ENCODE measurements around the gene INO80.
"Not testable (repeated sequence)": the region's sequence is repeated elsewhere in the genome, so short reads cannot be mapped to it uniquely, and the experiment has no call there.

INO80 gene, protein sequence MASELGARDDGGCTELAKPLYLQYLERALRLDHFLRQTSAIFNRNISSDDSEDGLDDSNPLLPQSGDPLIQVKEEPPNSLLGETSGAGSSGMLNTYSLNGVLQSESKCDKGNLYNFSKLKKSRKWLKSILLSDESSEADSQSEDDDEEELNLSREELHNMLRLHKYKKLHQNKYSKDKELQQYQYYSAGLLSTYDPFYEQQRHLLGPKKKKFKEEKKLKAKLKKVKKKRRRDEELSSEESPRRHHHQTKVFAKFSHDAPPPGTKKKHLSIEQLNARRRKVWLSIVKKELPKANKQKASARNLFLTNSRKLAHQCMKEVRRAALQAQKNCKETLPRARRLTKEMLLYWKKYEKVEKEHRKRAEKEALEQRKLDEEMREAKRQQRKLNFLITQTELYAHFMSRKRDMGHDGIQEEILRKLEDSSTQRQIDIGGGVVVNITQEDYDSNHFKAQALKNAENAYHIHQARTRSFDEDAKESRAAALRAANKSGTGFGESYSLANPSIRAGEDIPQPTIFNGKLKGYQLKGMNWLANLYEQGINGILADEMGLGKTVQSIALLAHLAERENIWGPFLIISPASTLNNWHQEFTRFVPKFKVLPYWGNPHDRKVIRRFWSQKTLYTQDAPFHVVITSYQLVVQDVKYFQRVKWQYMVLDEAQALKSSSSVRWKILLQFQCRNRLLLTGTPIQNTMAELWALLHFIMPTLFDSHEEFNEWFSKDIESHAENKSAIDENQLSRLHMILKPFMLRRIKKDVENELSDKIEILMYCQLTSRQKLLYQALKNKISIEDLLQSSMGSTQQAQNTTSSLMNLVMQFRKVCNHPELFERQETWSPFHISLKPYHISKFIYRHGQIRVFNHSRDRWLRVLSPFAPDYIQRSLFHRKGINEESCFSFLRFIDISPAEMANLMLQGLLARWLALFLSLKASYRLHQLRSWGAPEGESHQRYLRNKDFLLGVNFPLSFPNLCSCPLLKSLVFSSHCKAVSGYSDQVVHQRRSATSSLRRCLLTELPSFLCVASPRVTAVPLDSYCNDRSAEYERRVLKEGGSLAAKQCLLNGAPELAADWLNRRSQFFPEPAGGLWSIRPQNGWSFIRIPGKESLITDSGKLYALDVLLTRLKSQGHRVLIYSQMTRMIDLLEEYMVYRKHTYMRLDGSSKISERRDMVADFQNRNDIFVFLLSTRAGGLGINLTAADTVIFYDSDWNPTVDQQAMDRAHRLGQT (N-terminal part only)

DNA sequence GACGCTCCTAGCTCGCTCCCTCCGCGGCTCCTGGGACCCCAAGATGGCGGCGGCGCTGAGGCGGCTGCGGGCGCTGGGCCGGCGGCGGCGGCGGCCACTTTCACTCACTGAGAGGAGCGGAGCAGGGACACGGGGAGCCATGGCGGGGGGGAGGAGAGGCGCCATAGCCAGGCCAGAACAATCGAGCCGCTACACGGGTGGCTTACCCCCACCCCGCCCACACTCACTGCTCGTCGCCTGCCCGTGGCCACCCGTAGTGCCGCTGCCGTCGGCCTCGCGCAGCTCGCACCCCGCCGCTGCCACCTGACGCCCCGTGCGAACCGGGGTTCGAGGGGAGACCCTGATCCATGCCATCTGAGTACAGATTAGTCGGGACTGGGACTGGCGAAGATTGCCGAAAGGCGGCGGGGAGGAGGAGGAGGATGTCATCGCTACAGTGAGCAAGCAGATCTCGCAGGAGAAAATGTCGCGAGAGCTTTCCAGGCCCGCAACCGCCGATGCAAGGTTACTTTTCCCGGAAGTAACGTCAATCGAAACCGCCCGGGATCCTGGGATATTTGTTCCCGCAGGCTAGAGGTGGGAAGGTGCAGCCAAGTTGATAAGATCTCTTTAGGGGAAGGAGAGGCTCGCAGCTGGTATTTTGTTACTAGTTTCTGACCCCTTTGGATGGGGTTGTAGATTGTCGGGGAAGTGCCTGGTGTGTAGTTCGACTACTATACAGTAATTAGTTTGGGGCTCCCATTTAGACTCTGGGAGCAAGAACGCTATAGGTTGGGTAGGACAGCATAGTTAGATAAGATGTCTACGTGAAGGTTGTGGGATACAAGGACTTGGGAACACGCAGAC is at the start of gene INO80:
Gene INO80 (minus strand): TSS at position 165 of the 846 bp plus-strand sequence. CDS start 19,970 bp downstream, outside the sequence.
- peak; percentile 97 for DNase-seq

DNA sequence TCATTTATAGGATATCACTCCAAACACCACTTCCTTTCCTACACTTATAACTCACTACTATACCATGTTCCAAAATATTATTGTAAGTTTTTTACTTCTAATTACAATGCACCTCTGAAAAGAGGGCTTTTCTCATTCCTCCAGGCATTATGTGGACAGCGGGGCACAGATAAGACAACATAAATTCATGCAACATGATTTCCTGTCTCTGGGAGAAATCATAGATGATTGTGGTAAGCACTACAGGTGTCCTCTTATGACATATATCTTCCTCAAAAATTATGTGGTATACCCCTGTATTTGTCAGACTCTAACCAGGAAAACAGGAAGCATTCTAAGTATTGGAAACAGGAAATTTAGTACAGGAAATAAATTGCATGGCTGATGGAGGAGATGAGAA is 45.7 kb upstream of the INO80 start:
- no peak for DNase-seq

DNA sequence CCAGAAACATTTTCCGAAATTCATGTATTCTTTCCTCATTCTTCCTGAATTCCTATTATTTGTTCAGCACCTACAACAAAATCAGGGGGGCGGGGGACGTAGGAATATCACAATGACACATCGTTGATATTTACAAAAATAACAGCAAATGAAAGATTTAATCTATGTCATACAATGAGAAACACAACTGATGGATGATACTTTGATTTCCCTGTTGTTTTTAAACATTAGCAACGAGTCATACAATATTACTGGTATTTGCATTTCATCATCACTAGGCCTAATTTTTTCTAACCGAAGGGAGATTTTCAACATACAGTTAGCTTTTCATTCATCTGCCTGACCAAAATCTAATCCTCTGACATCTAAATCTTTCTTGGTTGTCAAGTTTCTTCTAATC is 45.3 kb upstream of the INO80 start:
- DNase-seq: no peak

DNA sequence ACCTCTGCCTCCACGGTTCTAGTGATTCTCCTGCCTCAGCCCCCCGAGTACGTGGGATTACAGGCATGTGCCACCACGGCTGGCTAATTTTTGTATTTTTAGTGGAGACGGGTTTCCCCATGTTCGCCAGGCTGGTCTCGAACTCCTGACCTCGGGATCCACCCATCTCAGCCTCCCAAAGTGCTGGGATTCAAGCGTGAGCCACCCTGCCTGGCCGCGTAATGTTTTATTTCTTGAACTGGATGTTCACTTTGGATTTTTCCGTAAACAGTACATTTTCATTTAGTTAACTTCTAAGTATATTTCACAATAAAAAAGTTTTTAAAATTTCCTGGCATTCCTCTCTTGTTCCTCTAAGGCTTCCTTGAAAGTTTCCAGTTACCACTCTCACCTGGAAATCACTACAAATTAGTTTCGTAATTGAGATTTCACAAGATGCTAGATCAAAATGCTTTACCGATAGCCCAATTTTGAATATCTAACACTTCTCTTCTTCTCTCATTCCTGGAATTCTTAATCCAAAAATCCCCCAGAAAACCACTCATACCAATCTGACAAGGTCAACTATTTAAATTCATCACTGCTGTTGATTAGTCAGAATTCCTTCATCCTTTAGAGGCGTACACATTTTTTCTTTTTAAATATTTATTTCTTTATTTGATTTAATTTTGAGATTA is 44.7 kb upstream of the INO80 start:
- DNase-seq: no peak

DNA sequence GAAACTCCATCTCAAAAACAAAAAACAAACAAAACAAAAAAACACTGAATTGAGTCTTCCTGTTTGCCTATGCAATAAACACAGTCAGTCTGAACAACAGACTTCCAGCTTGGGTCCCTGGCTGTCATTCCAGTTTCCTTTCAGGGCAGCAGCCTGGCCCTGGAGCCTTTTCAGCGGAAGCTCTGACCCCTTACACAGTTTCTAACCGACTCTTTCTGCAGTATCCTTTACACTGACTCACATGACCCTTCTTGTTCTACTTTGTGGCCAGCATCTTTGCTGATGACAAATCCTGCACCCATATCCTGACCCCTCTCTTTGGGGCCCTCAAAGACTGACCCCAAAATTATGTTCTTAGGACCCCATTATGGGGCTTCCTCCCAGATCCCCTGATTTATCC is 38.3 kb upstream of the INO80 start:
- no peak for DNase-seq

DNA sequence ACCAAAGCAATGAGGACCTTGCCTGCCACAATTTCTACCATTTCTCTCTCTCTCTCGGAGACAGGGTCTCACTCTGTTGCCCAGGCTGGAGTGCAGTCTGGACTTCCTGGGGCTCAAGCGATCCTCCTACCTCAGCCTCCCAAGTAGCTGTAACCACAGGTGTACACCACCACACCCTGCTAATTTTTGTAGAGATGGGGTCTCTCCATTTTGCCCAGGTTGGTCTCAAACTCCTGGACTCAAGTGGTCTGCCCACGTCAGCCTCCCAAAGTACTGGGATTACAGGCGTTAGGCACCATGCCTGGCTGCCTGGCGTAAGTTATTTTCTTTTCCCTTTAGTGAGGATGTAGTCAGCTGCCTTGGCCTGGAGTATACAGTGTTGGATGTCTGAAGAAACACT is 37.7 kb upstream of the INO80 start:
- no peak for DNase-seq

DNA sequence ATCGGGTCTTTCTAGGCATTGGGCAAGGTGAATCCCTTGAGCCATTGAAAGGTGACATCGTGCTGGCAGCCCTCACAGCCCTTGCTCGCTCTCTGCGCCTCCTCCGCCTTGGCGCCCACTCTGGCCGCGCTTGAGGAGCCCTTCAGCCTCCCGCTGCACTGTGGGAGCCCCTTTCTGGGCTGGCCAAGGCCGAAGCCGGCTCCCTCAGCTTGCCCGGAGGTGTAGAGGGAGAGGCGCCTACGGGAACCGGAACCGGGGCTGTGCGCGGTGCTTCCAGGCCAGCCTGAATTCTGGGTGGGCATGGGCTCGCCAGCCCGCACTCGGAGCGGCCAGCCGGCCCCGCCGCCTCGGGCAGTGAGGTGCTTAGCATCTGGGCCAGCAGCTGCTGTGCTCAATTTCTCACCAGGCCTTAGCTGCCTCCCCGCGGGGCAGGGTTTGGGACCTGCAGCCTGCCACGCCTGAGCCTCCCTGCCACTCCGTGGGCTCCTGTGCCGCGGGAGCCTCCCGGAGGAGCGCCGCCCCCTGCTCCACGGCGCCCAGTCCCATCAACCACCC is 35.4 kb upstream of the INO80 start:
- no peak for DNase-seq

DNA sequence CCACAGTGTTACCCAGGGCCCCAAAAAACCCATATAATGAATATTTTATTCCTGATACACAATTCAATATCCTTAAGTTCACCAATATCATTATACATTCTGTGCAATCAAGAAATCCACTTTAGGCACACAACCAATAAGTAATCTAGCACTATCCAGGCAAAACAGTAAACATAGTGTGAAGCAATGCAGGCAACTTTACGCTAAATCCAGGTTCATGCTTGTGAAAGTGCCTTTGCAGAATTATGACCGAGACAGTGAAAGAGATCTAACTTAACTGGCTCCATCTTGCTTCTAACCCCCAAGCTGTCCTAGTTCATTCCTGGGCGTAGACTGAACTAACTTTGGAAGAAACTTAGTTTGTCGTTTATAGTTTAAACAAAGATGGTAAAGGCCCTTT is 34.2 kb upstream of the INO80 start:
- DNase-seq: no peak

DNA sequence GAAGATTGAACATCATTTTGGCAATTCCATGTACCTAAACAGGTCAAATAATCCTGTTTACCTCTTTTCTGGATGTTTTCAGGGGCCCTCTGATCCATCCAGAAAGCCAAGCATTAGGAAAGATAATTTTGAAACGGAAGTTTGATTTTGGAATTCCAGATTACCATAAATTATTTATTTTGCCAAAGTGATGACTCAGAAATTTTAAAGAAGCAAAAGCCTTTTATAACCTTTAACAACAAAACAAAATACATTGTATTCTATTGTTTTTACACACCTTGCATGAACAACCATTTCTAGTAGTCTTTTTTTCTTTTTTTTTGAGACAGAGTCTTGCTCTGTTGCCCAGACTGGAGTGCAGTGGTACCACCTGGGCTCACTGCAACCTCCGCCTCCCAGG is 32.0 kb upstream of the INO80 start:
- DNase-seq: no peak

DNA sequence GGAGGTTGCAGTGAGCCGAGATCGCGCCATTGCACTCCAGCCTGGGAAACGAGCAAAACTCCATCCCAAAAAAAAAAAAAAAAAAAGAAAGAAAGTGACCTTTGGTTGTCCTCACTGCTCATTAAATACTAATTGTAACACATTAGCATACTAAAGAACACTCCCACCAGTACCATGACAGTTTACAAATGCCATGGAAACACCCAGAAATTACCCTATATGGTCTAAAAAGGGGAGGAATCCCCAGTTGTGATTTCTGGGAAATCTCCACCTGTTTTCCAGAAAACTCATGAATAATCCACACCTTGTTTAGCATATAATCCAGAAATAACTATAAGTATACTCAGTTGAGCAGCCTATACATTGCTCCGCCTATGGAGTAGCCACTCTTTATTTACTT is 23.5 kb upstream of the INO80 start:
- no peak for DNase-seq

DNA sequence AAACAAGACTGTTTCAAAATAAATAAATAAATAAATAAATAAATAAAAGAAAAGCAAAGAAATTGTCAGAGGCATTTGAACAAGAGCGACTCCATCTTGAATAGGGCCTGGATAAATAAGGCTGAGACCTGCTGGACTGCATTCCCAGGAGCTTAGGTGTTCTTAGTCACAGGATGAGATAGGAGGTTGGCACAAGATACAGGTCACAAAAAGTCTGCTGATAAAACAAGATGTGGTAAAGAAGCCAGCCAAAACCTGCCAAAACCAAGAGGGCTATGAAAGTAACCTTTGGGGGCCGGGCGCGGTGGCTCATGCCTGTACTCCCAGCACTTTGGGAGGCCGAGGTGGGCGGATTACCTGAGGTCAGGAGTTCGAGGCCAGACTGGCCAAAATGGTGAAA is 23.0 kb upstream of the INO80 start:
- DNase-seq: not testable (repeated sequence)

DNA sequence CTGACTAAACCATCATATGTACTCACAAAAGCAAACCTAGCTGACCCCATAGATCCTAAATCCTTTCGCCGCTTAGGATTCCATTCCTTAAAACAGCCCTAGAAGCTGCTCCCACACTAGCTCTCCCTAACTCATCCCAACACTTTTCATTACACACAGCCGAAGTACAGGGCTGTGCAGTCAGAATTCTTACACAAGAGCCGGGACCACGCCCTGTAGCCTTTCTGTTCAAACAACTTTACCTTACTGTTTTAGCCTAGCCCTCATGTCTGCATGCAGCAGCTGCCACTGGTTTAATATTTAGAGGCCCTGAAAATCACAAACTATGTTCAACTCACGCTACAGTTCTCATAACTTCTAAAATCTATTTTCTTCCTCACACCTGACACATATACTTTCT is 19.5 kb upstream of the INO80 start:
- not testable (repeated sequence) for DNase-seq

DNA sequence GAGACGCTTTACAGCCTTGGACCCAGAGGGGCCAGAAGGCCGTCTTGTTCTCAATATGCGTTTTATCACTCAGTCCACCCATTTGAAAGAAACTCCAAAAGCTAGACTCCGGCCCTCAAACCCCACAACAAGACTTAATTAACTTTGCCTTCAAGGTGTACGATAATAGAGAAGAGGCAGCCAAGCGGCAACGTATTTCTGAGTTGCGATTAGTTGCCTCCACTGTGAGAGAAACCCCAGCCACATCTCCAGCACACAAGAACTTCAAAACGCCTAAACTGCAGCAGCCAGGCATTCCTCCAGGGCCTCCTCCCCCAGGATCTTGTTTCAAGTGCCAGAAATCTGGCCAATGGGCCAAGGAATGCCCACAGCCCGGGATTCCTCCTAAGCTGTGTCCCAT is 17.4 kb upstream of the INO80 start:
- DNase-seq: no peak

DNA sequence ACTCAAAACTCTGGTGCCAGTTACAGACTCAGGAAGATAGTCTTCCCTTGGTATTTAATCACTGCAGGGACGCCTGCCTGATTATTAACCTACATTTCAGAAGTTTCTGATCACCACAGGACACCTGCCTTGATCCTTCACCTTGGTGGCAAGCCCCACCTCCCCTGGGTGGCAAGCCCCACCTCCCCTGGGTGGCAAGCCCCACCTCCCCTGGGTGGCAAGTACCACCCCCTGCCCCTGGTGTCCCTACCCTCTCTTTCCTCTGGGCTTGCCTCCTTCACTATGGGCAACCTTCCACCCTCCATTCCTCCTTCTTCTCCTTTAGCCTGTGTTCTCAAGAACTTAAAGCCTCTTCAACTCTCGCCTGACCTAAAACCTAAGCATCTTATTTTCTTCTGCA is 16.0 kb upstream of the INO80 start:
- not testable (repeated sequence) for DNase-seq

DNA sequence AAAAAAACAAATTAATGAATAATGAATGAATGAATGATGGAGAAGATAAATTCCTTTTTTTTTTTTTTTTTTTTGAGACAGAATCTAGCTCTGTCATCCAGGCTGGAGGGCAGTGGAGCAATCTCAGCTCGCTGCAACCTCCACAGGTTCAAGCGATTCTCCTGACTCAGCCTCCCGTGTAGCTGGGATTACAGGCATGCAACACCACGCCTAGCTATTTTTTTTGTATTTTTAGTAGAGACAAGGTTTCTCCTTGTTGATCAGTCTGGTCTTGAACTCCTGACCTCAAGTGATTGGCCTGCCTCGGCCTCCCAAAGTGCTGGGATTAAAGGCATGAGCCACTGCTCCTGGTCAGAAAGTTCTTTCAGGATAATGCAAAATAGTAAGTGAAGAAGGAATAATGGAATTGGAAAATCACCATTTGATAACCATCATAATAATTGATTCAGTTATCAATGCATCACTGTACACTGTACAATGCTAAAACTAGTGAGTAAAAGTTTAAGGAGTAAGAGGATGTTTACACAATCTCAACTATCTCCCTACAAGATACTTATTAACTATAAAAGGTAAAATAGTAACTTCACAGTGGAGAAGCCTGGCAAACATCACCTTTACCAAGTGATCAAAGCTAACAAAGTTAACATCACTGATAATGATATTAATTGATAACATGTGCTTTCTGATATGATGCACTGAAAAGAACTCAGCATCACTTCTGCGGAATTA is 12.3 kb upstream of the INO80 start:
- no peak for DNase-seq

DNA sequence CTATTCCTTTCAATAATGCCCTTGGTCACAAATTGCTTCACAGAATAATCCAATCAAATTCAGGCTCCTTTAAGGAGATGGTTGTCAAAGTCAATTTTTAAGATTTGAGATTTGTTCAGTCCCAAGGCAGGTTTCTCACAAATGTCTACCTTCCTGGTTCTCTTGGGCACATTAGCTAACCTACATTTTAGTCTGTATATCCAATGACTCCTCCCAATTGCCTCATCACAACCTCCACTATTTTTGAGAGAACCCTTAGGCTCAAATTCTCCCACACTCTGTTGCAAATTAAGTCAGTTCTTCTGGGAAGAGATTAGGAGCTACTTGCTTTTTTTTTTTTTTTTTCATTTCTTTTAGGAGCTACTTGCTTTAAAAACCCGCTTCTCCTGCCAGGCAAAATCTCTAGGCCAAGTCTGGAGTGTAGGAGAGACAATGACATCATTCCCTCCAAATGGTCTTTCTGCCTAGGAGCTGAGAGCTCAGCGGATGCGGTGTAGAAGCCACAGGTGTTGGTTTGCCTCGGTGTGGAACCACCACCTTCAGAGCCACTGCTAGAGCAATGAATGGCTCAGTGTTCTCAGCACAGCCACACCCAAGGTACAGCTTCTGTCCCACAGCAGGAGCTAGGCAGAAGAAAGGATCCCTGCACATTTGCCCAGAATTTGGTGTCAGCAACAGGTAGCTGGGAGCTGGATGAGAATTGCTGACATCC is 10.0 kb upstream of the INO80 start:
- no peak for DNase-seq

DNA sequence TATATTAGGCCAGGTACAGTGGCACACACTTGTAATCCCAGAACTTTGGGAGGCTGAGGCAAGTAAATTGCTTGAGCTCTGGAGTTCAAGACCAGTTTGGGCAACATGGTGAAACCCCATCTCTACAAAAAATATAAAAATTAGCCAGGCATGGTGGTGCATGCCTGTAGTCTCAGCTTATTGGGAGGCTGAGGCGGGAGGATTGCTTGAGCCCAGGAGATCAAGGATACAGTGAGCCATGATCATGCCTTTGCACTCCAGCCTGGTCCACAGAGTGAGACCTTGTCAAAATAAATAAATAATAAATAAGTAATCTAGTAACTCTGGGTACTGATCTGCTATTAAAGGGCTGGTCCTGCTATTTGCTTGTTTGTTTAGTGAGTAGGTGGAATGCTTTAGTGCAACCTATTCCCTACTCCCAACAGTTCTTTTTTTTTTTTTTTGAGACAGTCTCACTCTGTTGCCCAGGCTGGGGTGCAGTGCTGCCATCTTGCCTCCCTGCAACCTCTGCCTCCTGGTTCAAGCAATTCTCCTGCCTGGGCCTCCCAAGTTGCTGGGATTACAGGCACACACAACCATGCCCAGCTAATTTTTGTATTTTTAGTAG is 9.1 kb upstream of the INO80 start:
- DNase-seq: no peak

DNA sequence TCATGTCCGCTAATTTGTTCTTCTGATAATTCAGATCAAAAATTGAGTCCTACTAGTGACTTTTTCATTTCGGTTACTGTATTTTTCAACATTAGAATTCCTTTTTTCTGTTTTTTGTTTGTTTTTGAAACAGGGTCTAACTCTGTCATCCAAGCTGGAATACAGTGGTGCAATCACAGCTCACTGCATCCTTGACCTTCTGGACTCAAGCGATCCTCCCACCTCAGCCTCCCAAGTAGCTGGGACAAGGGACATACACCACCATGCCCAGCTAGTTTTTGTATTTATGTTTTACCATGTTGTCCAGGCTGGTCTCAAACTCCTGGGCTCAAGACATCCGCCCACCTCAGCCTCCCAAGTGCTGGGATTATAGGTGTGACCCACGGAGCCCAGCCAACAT is 8.0 kb upstream of the INO80 start:
- no peak for DNase-seq

DNA sequence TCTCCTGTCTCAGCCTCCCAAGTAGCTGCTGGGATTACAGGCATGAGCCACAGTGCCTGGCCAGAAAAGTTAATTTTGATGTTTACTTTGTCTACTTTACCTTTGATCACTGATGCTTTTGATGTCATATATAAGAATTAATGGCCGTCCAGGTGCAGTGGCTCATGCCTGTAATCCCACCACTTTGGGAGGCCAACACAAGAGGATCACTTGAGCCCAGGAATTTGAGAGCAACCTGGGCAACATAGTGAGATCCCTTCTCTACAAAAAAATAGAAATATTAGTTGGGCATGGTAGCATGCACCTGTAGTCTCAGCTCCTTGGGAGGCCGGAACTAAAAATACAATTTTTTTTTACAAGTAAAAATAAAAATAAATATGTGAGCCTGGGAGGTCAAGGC is 6.8 kb upstream of the INO80 start:
- no peak for DNase-seq

DNA sequence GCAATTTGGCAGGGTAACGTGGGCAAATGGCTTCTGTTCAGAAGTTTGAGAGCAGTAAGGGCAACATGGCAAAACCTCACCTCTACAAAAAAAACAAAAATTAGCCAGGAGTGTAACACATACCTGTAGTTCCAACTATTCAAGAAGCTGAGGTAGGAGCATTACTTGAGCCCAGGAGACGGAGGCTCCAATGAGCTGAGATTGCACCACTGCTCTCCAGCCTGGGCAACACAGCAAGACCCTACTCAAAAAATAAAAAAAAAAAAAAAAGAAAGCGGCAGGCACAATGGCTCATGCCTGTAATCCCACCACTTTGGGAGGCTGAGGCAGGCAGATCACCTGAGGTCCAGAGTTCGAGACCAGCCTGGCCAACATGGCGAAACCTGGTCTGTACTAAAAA is 5.9 kb upstream of the INO80 start:
- DNase-seq: no peak
